Activated effector memory CD4-positive, alpha-beta T cell treated with anti-CD3 and anti-CD28 coated beads, Interleukin-2, amount 50 U/mL, for 16 hours (primary cell): ENCODE results near the gene PTX4.
A peak's percentile ranks its signal among the peaks of the same experiment; 100 is the strongest.

Source experiments
- DNase-seq: peaks from one replicate; pipeline ENCODE4 v3.0.0-alpha.2; 2020

PTX4 gene

GRCh38 chr16:1488619-1489018, at the start of gene PTX4:
Gene PTX4 (minus strand): TSS chr16:1488944. CDS start chr16:1488909, 35 bp downstream.
- no peak for DNase-seq

GRCh38 chr16:1537763-1538289, 49.1 kb upstream of the PTX4 start:
- no peak for DNase-seq

GRCh38 chr16:1537138-1537577, 48.4 kb upstream of the PTX4 start:
- no peak for DNase-seq

- no peak for DNase-seq
These were observed 47.9 kb upstream of the PTX4 start for GRCh38 chr16:1536601-1537000.

GRCh38 chr16:1535391-1536291, 46.9 kb upstream of the PTX4 start:
- DNase-seq, result peak; percentile 68

GRCh38 chr16:1534021-1535020, 45.6 kb upstream of the PTX4 start:
- peak; percentile 74 for DNase-seq

GRCh38 chr16:1533443-1533951, 44.8 kb upstream of the PTX4 start, which contains the start of gene TMEM204:
Gene TMEM204 (plus strand): TSS chr16:1533666. CDS start chr16:1534276, 610 bp downstream.
- DNase-seq, result peak; percentile 72

GRCh38 chr16:1532771-1533170, 44.0 kb upstream of the PTX4 start:
- no peak for DNase-seq

- no peak for DNase-seq
These were observed 43.5 kb upstream of the PTX4 start for GRCh38 chr16:1532081-1532760.

- no peak for DNase-seq
These were observed 42.8 kb upstream of the PTX4 start for GRCh38 chr16:1531638-1531910.

GRCh38 chr16:1530883-1531637, 42.3 kb upstream of the PTX4 start:
- no peak for DNase-seq

GRCh38 chr16:1530349-1530882, 41.7 kb upstream of the PTX4 start:
- no peak for DNase-seq

GRCh38 chr16:1528921-1529537, 40.3 kb upstream of the PTX4 start:
- no peak for DNase-seq

GRCh38 chr16:1527836-1528811, 39.4 kb upstream of the PTX4 start:
- DNase-seq, result no peak

- no peak for DNase-seq
These were observed 38.1 kb upstream of the PTX4 start for GRCh38 chr16:1526608-1527555.

GRCh38 chr16:1525871-1526607, 37.3 kb upstream of the PTX4 start:
- DNase-seq, result peak; percentile 69

GRCh38 chr16:1524366-1524765, 35.6 kb upstream of the PTX4 start:
- DNase-seq, result no peak
